WTC11 (cell line): Measurements from ENCODE around the gene THSD4. TPM values are rescaled to one million over a fixed set of nuclear protein-coding genes. Genes with fewer than 3 reads are reported as not detected.

ENCODE experiments used
- ATAC-seq: fragments of 200-7000 bp; cut with Tn5 transposase; 2 replicates; pipeline ENCODE4 v1.10.0; 2021; ENCODE audit warnings: mild to moderate bottlenecking, moderate library complexity
- CTCF ChIA-PET: fragments of 300-600 bp; sonication (Branson Sonifier 250); formaldehyde crosslinking; loops from one replicate; lab custom pipeline; 2021; ENCODE audit warnings: antibody characterized with exemption; lab: Charles Lee
- POLR2A ChIA-PET: fragments of 350-600 bp; sonication (Branson Sonifier 250); formaldehyde crosslinking; loops from one replicate; lab custom pipeline; 2021; ENCODE audit warnings: antibody characterized with exemption; lab: Charles Lee
- DNase-seq: peaks from one replicate; pipeline ENCODE4 v3.0.0; 2021; ENCODE audit warnings: low spot score
- H3K27ac Mint-ChIP-seq: 2 replicates; pipeline ENCODE4 v1.8.0; 2021; ENCODE audit warnings: mixed read lengths
- H3K27me3 Mint-ChIP-seq: 2 replicates; pipeline ENCODE4 v1.8.0; 2021; ENCODE audit warnings: low read depth, mild to moderate bottlenecking, moderate library complexity, mixed read lengths
- H3K36me3 Mint-ChIP-seq: 2 replicates; pipeline ENCODE4 v1.8.0; 2021; ENCODE audit warnings: mixed read lengths
- H3K4me1 Mint-ChIP-seq: 2 replicates; pipeline ENCODE4 v1.8.0; 2022; ENCODE audit warnings: mixed read lengths
- H3K4me3 Mint-ChIP-seq: 2 replicates; pipeline ENCODE4 v1.8.0; 2021; ENCODE audit warnings: mild to moderate bottlenecking, moderate library complexity, mixed read lengths
- H3K9me3 Mint-ChIP-seq: 2 replicates; pipeline ENCODE4 v1.8.0; 2021; ENCODE audit warnings: mixed read lengths
- ATF1 ChIP-seq: sonication (generic); formaldehyde crosslinking; IDR thresholded peaks from 2 replicates; pipeline ENCODE4 v1.8.1; 2023; ENCODE audit warnings: mild to moderate bottlenecking, moderate library complexity, missing genetic modification reagents
- CREB1 ChIP-seq: sonication (generic); formaldehyde crosslinking; IDR thresholded peaks from 2 replicates; pipeline ENCODE4 v1.8.0; 2023; ENCODE audit warnings: mild to moderate bottlenecking, missing genetic modification reagents
- FOXP1 ChIP-seq: sonication (generic); formaldehyde crosslinking; IDR thresholded peaks from 2 replicates; pipeline ENCODE4 v1.8.0; 2022; ENCODE audit warnings: missing genetic modification reagents, mild to moderate bottlenecking, moderate library complexity, borderline replicate concordance
- GABPB1 ChIP-seq: sonication (generic); formaldehyde crosslinking; IDR thresholded peaks from 2 replicates; pipeline ENCODE4 v1.8.1; 2023; ENCODE audit warnings: mild to moderate bottlenecking, missing genetic modification reagents
- GRHL2 ChIP-seq: fragments of 250-450 bp; sonication (Bioruptor Pico); IDR thresholded peaks from 2 replicates; pipeline ENCODE4 v1.8.0; 2022; ENCODE audit warnings: mild to moderate bottlenecking, moderate library complexity; ENCODE audit not compliant: insufficient replicate concordance, severe bottlenecking
- KAT7 ChIP-seq: sonication (generic); formaldehyde crosslinking; IDR thresholded peaks from 2 replicates; pipeline ENCODE4 v1.8.1; 2023; ENCODE audit warnings: missing genetic modification reagents, mild to moderate bottlenecking, borderline replicate concordance
- SMAD4 ChIP-seq: sonication (generic); formaldehyde crosslinking; IDR thresholded peaks from 2 replicates; pipeline ENCODE4 v1.8.0; 2022; ENCODE audit warnings: mild to moderate bottlenecking, missing genetic modification reagents
- TEAD1 ChIP-seq: sonication (generic); formaldehyde crosslinking; IDR thresholded peaks from 2 replicates; pipeline ENCODE4 v1.8.0; 2022; ENCODE audit warnings: mild to moderate bottlenecking, missing genetic modification reagents
- ZBTB21 ChIP-seq: sonication (generic); formaldehyde crosslinking; IDR thresholded peaks from 2 replicates; pipeline ENCODE4 v1.8.1; 2023; ENCODE audit warnings: mild to moderate bottlenecking, missing genetic modification reagents, borderline replicate concordance
- ZNF121 ChIP-seq: sonication (generic); formaldehyde crosslinking; IDR thresholded peaks from 2 replicates; pipeline ENCODE4 v1.8.0; 2023; ENCODE audit warnings: missing genetic modification reagents
- ZNF219 ChIP-seq: sonication (generic); formaldehyde crosslinking; IDR thresholded peaks from 2 replicates; pipeline ENCODE4 v1.8.0; 2023; ENCODE audit warnings: missing genetic modification reagents, mild to moderate bottlenecking, borderline replicate concordance
- ZNF232 ChIP-seq: sonication (generic); formaldehyde crosslinking; IDR thresholded peaks from 2 replicates; pipeline ENCODE4 v1.8.0; 2022; ENCODE audit warnings: mild to moderate bottlenecking, missing genetic modification reagents
- ZNF317 ChIP-seq: sonication (generic); formaldehyde crosslinking; IDR thresholded peaks from 2 replicates; pipeline ENCODE4 v1.8.1; 2023; ENCODE audit warnings: low read depth, mild to moderate bottlenecking, moderate library complexity, missing genetic modification reagents, borderline replicate concordance
- total RNA-seq: library from RNA; stranded (reverse); gene quantifications from 3 replicates; pipeline ENCODE4 v1.2.3, GENCODE V29; 2021
- TF ChIP-seq, protein P1 (sequence below): sonication (generic); formaldehyde crosslinking; IDR thresholded peaks from 2 replicates; pipeline ENCODE4 v1.8.1; 2022; ENCODE audit warnings: low read depth, missing genetic modification reagents, borderline replicate concordance
- TF ChIP-seq, protein P2 (sequence below): sonication (generic); formaldehyde crosslinking; IDR thresholded peaks from 2 replicates; pipeline ENCODE4 v1.8.1; 2022; ENCODE audit warnings: missing genetic modification reagents, borderline replicate concordance
- TF ChIP-seq, protein P3 (sequence below): sonication (generic); formaldehyde crosslinking; IDR thresholded peaks from 2 replicates; pipeline ENCODE4 v1.8.1; 2023; ENCODE audit warnings: mild to moderate bottlenecking, missing genetic modification reagents, moderate library complexity
- TF ChIP-seq, protein P4 (sequence below): fragments of 250-450 bp; sonication (Bioruptor Pico); IDR thresholded peaks from 2 replicates; pipeline ENCODE4 v1.9.0; 2021; ENCODE audit warnings: mild to moderate bottlenecking
- TF ChIP-seq, protein P5 (sequence below): sonication (generic); formaldehyde crosslinking; IDR thresholded peaks from 2 replicates; pipeline ENCODE4 v1.8.0; 2023; ENCODE audit warnings: missing genetic modification reagents
- TF ChIP-seq, protein P6 (sequence below): fragments of 200-600 bp; IDR thresholded peaks from 2 replicates; pipeline ENCODE4 v1.8.0; 2022; ENCODE audit warnings: antibody characterized with exemption

The THSD4 gene
- total RNA-seq, 1 experiment from 2014 or later, result 7.8 TPM

DNA sequence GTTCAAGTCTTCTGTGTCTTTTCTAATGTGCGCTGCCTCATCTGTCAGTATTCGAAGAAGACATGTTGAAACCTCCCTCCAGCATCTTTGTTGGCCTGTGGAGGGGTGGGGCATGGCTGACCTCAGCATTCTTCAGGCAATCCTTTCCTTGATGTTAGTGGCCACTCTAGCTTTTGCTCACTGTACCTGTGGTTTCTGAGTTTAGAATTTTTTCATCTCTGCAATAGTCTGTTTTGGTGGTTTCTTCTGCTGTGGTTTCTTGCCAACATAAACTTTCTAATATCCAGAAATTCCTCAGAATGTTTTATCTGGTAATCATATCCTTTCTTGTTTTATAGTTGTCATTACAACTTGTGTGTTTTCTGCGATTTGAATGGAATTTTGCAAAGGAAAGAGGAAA lies 443.8 kb downstream of the THSD4 start (continued):
- TF ChIP-seq ZNF317 (CRISPR knock-in tag), result no peak

DNA sequence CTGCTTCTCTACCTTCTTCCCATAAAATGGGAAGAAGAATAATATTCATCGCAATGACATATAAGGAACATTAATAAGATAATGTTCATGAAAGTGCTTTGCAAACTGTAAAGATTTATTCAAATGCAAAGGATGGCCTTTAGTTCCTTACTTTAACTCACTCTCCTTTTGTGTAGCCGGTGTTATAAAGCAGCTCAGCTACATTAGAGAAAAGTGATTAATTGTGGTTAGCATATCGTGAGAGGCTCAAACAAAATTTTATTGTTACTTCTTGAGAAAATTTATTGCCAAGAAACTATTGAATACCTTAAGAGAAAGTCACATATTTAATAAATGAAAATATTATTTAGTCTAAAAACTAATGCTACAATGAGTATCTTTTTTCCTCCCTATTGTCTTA lies 444.3 kb downstream of the THSD4 start:
- CTCF ChIA-PET, result no interaction called here
- no peaks in the 10 kb centered on the region for H3K36me3 Mint-ChIP-seq

DNA sequence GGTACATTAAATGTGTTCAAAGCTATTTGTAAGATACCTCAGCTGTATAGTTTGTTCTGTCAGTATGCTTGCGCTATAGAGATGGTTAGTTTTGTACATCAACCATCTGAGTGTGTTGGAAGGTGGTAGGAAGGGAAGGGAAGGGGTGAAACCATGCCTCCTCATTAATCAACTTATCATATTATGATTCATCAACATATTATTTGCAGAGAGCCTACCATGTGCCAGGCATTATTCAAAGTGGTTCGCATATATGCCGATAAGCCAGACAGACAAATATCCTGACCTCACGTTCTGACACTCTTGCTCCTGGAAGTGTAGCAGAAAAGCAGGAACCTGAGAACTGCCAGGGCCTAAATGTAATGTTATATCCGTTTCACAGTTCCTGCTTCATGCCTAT lies 447.0 kb downstream of the THSD4 start:
- Mint-ChIP-seq H3K4me3 (no peak overlapping the region), H3K36me3 (no peaks in the 10 kb centered on the region), H3K27ac (no peak overlapping the region), H3K9me3 (peaks cover 4% of the 10 kb centered on the region), H3K4me1 (peaks cover 5% of the 10 kb centered on the region), H3K27me3 (no peaks in the 10 kb centered on the region)
- no peak for TF ChIP-seq TEAD1 (CRISPR knock-in tag)
- no peak for TF ChIP-seq GRHL2 (CRISPR knock-in tag)
- TF ChIP-seq ZNF232 (CRISPR knock-in tag), result no peak
- TF ChIP-seq, protein P1, sequence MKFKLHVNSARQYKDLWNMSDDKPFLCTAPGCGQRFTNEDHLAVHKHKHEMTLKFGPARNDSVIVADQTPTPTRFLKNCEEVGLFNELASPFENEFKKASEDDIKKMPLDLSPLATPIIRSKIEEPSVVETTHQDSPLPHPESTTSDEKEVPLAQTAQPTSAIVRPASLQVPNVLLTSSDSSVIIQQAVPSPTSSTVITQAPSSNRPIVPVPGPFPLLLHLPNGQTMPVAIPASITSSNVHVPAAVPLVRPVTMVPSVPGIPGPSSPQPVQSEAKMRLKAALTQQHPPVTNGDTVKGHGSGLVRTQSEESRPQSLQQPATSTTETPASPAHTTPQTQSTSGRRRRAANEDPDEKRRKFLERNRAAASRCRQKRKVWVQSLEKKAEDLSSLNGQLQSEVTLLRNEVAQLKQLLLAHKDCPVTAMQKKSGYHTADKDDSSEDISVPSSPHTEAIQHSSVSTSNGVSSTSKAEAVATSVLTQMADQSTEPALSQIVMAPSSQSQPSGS (CRISPR knock-in tag), result no peak
- TF ChIP-seq ZBTB21, result no peak
- ATAC-seq (no peak), DNase-seq (no peak)
- POLR2A ChIA-PET, result no interaction called here
- CTCF ChIA-PET, result interaction anchor here (0.9 to 1.6 kb wide), 2 partner anchors 11 to 182 kb away, joined by 4 to 5 read pairs; no protein-coding TSS in a partner anchor

More for the DNA sequence above, 444.3 kb downstream of the THSD4 start:
- H3K9me3 Mint-ChIP-seq, result peaks cover 4% of the 10 kb centered on the region
- DNase-seq, result no peak
- no peaks in the 10 kb centered on the region for H3K27me3 Mint-ChIP-seq
- no peak overlapping the region for H3K27ac Mint-ChIP-seq
- TF ChIP-seq, protein P2, sequence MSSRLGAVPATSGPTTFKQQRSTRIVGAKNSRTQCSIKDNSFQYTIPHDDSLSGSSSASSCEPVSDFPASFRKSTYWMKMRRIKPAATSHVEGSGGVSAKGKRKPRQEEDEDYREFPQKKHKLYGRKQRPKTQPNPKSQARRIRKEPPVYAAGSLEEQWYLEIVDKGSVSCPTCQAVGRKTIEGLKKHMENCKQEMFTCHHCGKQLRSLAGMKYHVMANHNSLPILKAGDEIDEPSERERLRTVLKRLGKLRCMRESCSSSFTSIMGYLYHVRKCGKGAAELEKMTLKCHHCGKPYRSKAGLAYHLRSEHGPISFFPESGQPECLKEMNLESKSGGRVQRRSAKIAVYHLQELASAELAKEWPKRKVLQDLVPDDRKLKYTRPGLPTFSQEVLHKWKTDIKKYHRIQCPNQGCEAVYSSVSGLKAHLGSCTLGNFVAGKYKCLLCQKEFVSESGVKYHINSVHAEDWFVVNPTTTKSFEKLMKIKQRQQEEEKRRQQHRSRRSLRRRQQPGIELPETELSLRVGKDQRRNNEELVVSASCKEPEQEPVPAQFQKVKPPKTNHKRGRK (CRISPR knock-in tag), result no peak
- TF ChIP-seq, protein P3, sequence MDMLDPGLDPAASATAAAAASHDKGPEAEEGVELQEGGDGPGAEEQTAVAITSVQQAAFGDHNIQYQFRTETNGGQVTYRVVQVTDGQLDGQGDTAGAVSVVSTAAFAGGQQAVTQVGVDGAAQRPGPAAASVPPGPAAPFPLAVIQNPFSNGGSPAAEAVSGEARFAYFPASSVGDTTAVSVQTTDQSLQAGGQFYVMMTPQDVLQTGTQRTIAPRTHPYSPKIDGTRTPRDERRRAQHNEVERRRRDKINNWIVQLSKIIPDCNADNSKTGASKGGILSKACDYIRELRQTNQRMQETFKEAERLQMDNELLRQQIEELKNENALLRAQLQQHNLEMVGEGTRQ, result no peak
- TF ChIP-seq ZNF121 (CRISPR knock-in tag), result no peak
- TF ChIP-seq, protein P4, sequence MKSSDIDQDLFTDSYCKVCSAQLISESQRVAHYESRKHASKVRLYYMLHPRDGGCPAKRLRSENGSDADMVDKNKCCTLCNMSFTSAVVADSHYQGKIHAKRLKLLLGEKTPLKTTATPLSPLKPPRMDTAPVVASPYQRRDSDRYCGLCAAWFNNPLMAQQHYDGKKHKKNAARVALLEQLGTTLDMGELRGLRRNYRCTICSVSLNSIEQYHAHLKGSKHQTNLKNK, result no peak
- TF ChIP-seq GABPB1 (CRISPR knock-in tag), result no peak
- TF ChIP-seq ZNF219 (CRISPR knock-in tag), result no peak
- TF ChIP-seq, all 79 proteins: peak for 0
- no peak for ATAC-seq
- Mint-ChIP-seq H3K4me3 (no peak overlapping the region), H3K4me1 (peaks cover 5% of the 10 kb centered on the region)
- POLR2A ChIA-PET, result no interaction called here

DNA sequence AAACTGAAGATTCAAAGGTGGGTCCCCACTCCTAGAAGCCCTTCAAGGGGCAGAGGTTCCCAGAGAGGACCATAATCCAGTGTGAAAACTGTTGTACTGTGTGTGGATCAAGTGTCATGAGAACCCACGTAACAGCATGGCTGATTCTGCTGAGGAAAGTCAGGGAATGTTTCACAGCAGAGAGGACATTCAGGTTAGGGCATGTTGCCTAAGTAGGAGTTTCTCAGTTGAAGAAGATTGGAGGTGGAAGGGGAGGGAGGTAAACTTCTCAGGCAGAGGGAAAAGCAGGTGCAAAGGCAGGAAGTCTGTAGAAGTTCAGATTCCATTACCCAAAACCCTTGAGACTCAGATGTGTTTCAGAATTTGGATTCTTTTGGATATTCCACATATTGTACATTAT lies 448.9 kb downstream of the THSD4 start:
- Mint-ChIP-seq H3K4me3 (no peak overlapping the region), H3K4me1 (peaks cover 3% of the 10 kb centered on the region), H3K27ac (no peak overlapping the region), H3K36me3 (no peaks in the 10 kb centered on the region), H3K27me3 (no peaks in the 10 kb centered on the region), H3K9me3 (no peaks in the 10 kb centered on the region)
- ATAC-seq (no peak), DNase-seq (no peak)
- POLR2A ChIA-PET, result no interaction called here
- TF ChIP-seq KAT7 (CRISPR knock-in tag), result no peak
- TF ChIP-seq CREB1, result no peak
- CTCF ChIA-PET, result no interaction called here

DNA sequence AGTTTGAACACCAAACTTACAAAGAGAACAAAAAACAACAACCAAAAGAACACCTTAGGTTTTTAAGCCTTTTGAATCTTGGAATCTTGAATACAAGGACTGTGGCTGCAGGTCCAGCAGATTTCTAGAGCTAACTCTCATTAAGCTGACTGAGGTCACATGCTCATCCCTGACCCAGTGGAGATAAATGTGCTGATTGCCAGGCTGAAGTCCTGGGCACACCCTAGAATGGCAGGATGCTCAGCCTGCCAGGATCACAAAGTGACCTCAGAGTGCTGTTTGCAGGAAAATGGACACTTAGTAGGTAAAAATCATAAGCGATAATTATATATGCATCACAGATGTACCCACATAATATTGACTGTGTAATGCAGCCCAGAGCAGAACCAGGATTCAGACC lies 449.7 kb downstream of the THSD4 start:
- ChIA-PET CTCF (no interaction called here), POLR2A (no interaction called here)

More for the DNA sequence above, 449.7 kb downstream of the THSD4 start:
- no peaks in the 10 kb centered on the region for H3K4me1 Mint-ChIP-seq
- ATAC-seq (no peak), DNase-seq (no peak)
- H3K27me3 Mint-ChIP-seq, result no peaks in the 10 kb centered on the region
- H3K9me3 Mint-ChIP-seq, result no peaks in the 10 kb centered on the region; the same call in 1 of the 2 replicates
- no peak overlapping the region for H3K4me3 Mint-ChIP-seq
- no peaks in the 10 kb centered on the region for H3K36me3 Mint-ChIP-seq
- no peak overlapping the region for H3K27ac Mint-ChIP-seq
- TF ChIP-seq ATF1 (CRISPR knock-in tag), result no peak
- no peak for TF ChIP-seq GRHL2 (CRISPR knock-in tag)
- TF ChIP-seq, protein P5, sequence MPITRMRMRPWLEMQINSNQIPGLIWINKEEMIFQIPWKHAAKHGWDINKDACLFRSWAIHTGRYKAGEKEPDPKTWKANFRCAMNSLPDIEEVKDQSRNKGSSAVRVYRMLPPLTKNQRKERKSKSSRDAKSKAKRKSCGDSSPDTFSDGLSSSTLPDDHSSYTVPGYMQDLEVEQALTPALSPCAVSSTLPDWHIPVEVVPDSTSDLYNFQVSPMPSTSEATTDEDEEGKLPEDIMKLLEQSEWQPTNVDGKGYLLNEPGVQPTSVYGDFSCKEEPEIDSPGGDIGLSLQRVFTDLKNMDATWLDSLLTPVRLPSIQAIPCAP, result no peak
- TF ChIP-seq, protein P6, sequence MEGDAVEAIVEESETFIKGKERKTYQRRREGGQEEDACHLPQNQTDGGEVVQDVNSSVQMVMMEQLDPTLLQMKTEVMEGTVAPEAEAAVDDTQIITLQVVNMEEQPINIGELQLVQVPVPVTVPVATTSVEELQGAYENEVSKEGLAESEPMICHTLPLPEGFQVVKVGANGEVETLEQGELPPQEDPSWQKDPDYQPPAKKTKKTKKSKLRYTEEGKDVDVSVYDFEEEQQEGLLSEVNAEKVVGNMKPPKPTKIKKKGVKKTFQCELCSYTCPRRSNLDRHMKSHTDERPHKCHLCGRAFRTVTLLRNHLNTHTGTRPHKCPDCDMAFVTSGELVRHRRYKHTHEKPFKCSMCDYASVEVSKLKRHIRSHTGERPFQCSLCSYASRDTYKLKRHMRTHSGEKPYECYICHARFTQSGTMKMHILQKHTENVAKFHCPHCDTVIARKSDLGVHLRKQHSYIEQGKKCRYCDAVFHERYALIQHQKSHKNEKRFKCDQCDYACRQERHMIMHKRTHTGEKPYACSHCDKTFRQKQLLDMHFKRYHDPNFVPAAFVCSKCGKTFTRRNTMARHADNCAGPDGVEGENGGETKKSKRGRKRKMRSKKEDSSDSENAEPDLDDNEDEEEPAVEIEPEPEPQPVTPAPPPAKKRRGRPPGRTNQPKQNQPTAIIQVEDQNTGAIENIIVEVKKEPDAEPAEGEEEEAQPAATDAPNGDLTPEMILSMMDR, result no peak
- TF ChIP-seq SMAD4, result no peak
- TF ChIP-seq, protein P1 (CRISPR knock-in tag), result no peak
- no peak for TF ChIP-seq FOXP1 (CRISPR knock-in tag)
